CD14-positive monocyte (primary cell): ENCODE results near the gene NLRP10. TPM values are rescaled to one million over a fixed set of nuclear protein-coding genes. Genes with fewer than 3 reads are reported as not detected.

ENCODE experiments used
- DNase-seq, 3 donors: peaks; one replicate each; pipeline ENCODE4 v3.0.0-alpha.2; 2011 to 2022
- H2AFZ ChIP-seq: 2 replicates; pipeline ENCODE4 v1.6.0; 2012; ENCODE audit warnings: mild to moderate bottlenecking, low read depth, low read length, inconsistent platforms; ENCODE audit not compliant: insufficient read depth, poor library complexity, severe bottlenecking
- H3K27ac ChIP-seq, 2 donors: 1 replicate in 1 of 2; 2 replicates in 1 of 2; pipeline ENCODE4 v1.5.1; 2012 to 2013; ENCODE audit warnings: low read length in 2 of 2, control low read depth in 1 of 2, inconsistent platforms in 1 of 2, low read depth in 1 of 2, mild to moderate bottlenecking in 1 of 2
- H3K27me3 ChIP-seq, 2 donors: one replicate each; pipeline versions ENCODE4 v1.6.0 to v1.6.1; 2011 to 2013; ENCODE audit warnings: low read length in 2 of 2; ENCODE audit not compliant: control insufficient read depth in 2 of 2, insufficient read depth in 2 of 2
- H3K36me3 ChIP-seq, 2 donors: replicated peaks in 1 of 2; 1 replicate in 1 of 2; 2 replicates in 1 of 2; pipeline versions ENCODE4 v1.5.1 to v1.6.1; 2012 to 2013; ENCODE audit warnings: low read length in 2 of 2, control low read depth in 1 of 2, inconsistent platforms in 1 of 2, mild to moderate bottlenecking in 1 of 2; ENCODE audit not compliant: insufficient read depth in 2 of 2, control insufficient read depth in 1 of 2
- H3K4me1 ChIP-seq, 2 donors: 1 replicate in 1 of 2; 2 replicates in 1 of 2; pipeline versions ENCODE4 v1.5.1 to v1.6.1; 2012 to 2013; ENCODE audit warnings: low read length in 2 of 2, control low read depth in 1 of 2, inconsistent platforms in 1 of 2, mild to moderate bottlenecking in 1 of 2, moderate library complexity in 1 of 2; ENCODE audit not compliant: insufficient read depth in 2 of 2, control insufficient read depth in 1 of 2
- H3K4me2 ChIP-seq: replicated peaks from 2 replicates; pipeline ENCODE3; 2012; ENCODE audit warnings: low read length, moderate library complexity, mild to moderate bottlenecking; ENCODE audit not compliant: poor library complexity, severe bottlenecking; ENCODE audit errors: extremely low read depth
- H3K4me3 ChIP-seq, 3 experiments: fragments of 200-600 bp in 1 of 3; sonication (generic) in 1 of 3; replicated peaks in 1 of 3; 1 replicate in 2 of 3; 2 replicates in 1 of 3; pipeline ENCODE4 v1.5.1; 2011 to 2013; ENCODE audit warnings: low read length in 3 of 3, mild to moderate bottlenecking in 3 of 3, control low read depth in 2 of 3, low read depth in 2 of 3, inconsistent platforms in 1 of 3, moderate library complexity in 1 of 3
- H3K79me2 ChIP-seq: 2 replicates; pipeline ENCODE4 v1.6.0; 2012; ENCODE audit warnings: mild to moderate bottlenecking, control low read depth, inconsistent platforms, low read length, moderate library complexity; ENCODE audit not compliant: insufficient read depth
- H3K9ac ChIP-seq: 2 replicates; pipeline ENCODE4 v1.6.0; 2017; ENCODE audit warnings: low read length, mild to moderate bottlenecking; ENCODE audit not compliant: insufficient read depth, poor library complexity, severe bottlenecking
- H3K9me3 ChIP-seq, 2 donors: replicated peaks in 1 of 2; 1 replicate in 1 of 2; 2 replicates in 1 of 2; pipeline versions ENCODE4 v1.5.1 to v1.6.1; 2012 to 2013; ENCODE audit warnings: low read length in 2 of 2, control low read depth in 1 of 2; ENCODE audit not compliant: control insufficient read depth in 1 of 2, insufficient read depth in 1 of 2
- H4K20me1 ChIP-seq: 2 replicates; pipeline ENCODE4 v1.6.0; 2012; ENCODE audit warnings: mild to moderate bottlenecking, low read length, control low read depth, moderate library complexity; ENCODE audit not compliant: insufficient read depth
- H3K27ac Mint-ChIP-seq, 7 donors: one replicate each; pipeline ENCODE4 v1.8.0; 2020; ENCODE audit warnings: mild to moderate bottlenecking in 7 of 7, mixed read lengths in 7 of 7, moderate library complexity in 6 of 7, inconsistent platforms in 2 of 7
- H3K27me3 Mint-ChIP-seq, 3 donors: one replicate each; pipeline ENCODE4 v1.8.0; 2021 to 2022; ENCODE audit warnings: low read depth in 3 of 3, mild to moderate bottlenecking in 3 of 3, mixed read lengths in 3 of 3, moderate library complexity in 3 of 3, inconsistent platforms in 1 of 3
- H3K36me3 Mint-ChIP-seq, 2 donors: one replicate each; pipeline ENCODE4 v1.8.0; 2020; ENCODE audit warnings: mixed read lengths in 2 of 2, inconsistent platforms in 1 of 2, mild to moderate bottlenecking in 1 of 2
- H3K4me1 Mint-ChIP-seq: one replicate; pipeline ENCODE4 v1.8.0; 2020; ENCODE audit warnings: mild to moderate bottlenecking, mixed read lengths
- H3K4me3 Mint-ChIP-seq, 2 donors: one replicate each; pipeline ENCODE4 v1.8.0; 2020; ENCODE audit warnings: mild to moderate bottlenecking in 2 of 2, mixed read lengths in 2 of 2, moderate library complexity in 1 of 2
- H3K9me3 Mint-ChIP-seq, 7 donors: one replicate each; pipeline ENCODE4 v1.8.0; 2020 to 2022; ENCODE audit warnings: mixed read lengths in 7 of 7, mild to moderate bottlenecking in 6 of 7, moderate library complexity in 6 of 7, inconsistent platforms in 2 of 7
- CTCF ChIP-seq: fragments of 200-600 bp; IDR thresholded peaks from one replicate; pipeline ENCODE4 v1.8.0; 2022; ENCODE audit warnings: antibody characterized with exemption, mild to moderate bottlenecking
- WGBS: methylation state at CpG from one replicate; pipeline ENCODE4 v1.1.5; 2013; ENCODE audit warnings: missing lambda C conversion rate; ENCODE audit not compliant: insufficient coverage; 5-methylcytosine and 5-hydroxymethylcytosine counted together
- intact Hi-C, 2 donors: fragments of 100-400 bp; cut with micrococcal nuclease; formaldehyde crosslinking; loops; one replicate each; pipeline versions ENCODE4 v1.15.0 to v1.15.1; 2023
- polyA plus RNA-seq, 3 donors: library from polyadenylated mRNA; depleted of rRNA in 1 of 3; unstranded in 2 of 3; stranded (reverse) in 1 of 3; fragments of 300-500 nt in 2 of 3; fragments of >200 nt in 1 of 3; fragmentation: Illumina TruSeq in 2 of 3; gene quantifications; 1 replicate in 2 of 3; 2 replicates in 1 of 3; pipeline ENCODE4 v1.2.3, GENCODE V29; 2012 to 2021
- small RNA-seq: library from RNA; depleted of rRNA; stranded (forward); fragments of <200 nt; gene quantifications from one replicate; pipeline ENCODE3, GENCODE V24; 2012; ENCODE audit warnings: low read depth; ENCODE audit not compliant: insufficient read length

The NLRP10 gene
- polyA plus RNA-seq, 3 donors, result not detected

GRCh38 chr11:7924536-7924935, 40.7 kb downstream of the NLRP10 start:
- Histone ChIP-seq H3K9ac (no peak overlapping the region), H3K27ac (no peak overlapping the region), H3K79me2 (no peaks in the 10 kb centered on the region), H3K4me3 (no peak overlapping the region), H3K9me3 (no peaks in the 10 kb centered on the region), H3K36me3 (no peaks in the 10 kb centered on the region), H3K27me3 (no peaks in the 10 kb centered on the region), H2AFZ (no peak overlapping the region), H4K20me1 (no peaks in the 10 kb centered on the region), H3K4me2 (no peak overlapping the region), H3K4me1 (no peaks in the 10 kb centered on the region)
- H3K4me3 Mint-ChIP-seq, result no peak overlapping the region
- peaks cover 0 to 2% (median 0%) of the 10 kb centered on the region in 3 donors for H3K27me3 Mint-ChIP-seq
- TF ChIP-seq CTCF, result no peak
- no peak overlapping the region for H3K27ac Mint-ChIP-seq
- intact Hi-C loops, result no loop called here
- 83% methylated on average over 2 of the region's 2 CpGs for WGBS
- H3K9me3 Mint-ChIP-seq, result peaks cover 0 to 7% (median 4%) of the 10 kb centered on the region in 7 donors
- no peaks in the 10 kb centered on the region for H3K36me3 Mint-ChIP-seq
- no peaks in the 10 kb centered on the region for H3K4me1 Mint-ChIP-seq
- no peak for DNase-seq

- WGBS, result 100% methylated on average over 1 of the region's 2 CpGs
- H3K4me3 ChIP-seq, result no peak overlapping the region
- no peaks in the 10 kb centered on the region for H3K27me3 ChIP-seq
- H3K36me3 ChIP-seq, result no peaks in the 10 kb centered on the region
- peaks cover 0 to 2% (median 0%) of the 10 kb centered on the region in 3 donors for H3K27me3 Mint-ChIP-seq
- H3K4me2 ChIP-seq, result no peak overlapping the region
- no peak overlapping the region for H3K27ac Mint-ChIP-seq
- no peaks in the 10 kb centered on the region for H3K9me3 ChIP-seq
- no peaks in the 10 kb centered on the region for H3K4me1 ChIP-seq
- H3K27ac ChIP-seq, result no peak overlapping the region
- no peak overlapping the region for H3K4me3 Mint-ChIP-seq
- no peak for TF ChIP-seq CTCF
- intact Hi-C loops, result no loop called here
- no peaks in the 10 kb centered on the region for H3K4me1 Mint-ChIP-seq
- no peak overlapping the region for H3K9ac ChIP-seq
- peaks cover 0 to 3% (median 0%) of the 10 kb centered on the region in 7 donors for H3K9me3 Mint-ChIP-seq
- no peaks in the 10 kb centered on the region for H3K36me3 Mint-ChIP-seq
- H4K20me1 ChIP-seq, result no peaks in the 10 kb centered on the region
- no peaks in the 10 kb centered on the region for H3K79me2 ChIP-seq
- H2AFZ ChIP-seq, result no peak overlapping the region
- no peak for DNase-seq
Observed at GRCh38 chr11:7918141-7918540, 47.1 kb downstream of the NLRP10 start.

Small RNAs within 50 kb of the gene (small RNA-seq; reads per million reads assigned to genes)
- gene COX6CP5, result not detected

Other genes with a start within 250 kb of the NLRP10 start
- gene OR5P2, start 168.5 kb downstream of the NLRP10 start, polyA plus RNA-seq, result not detected
- gene OR5P3, start 134.6 kb downstream of the NLRP10 start, polyA plus RNA-seq, result not detected
- not detected for gene OR10A6, start 34.2 kb downstream of the NLRP10 start, polyA plus RNA-seq
- gene OR10A3, start 23.7 kb downstream of the NLRP10 start, polyA plus RNA-seq, result not detected
- gene EIF3F, start 21.9 kb upstream of the NLRP10 start, polyA plus RNA-seq, result 100 to 1,000 TPM; 179 to 286 (median 243) TPM
- gene TUB, start 115.8 kb upstream of the NLRP10 start, polyA plus RNA-seq, result not detected
- under 1 TPM in 1 of 3 donors, not detected in 2; 0.17 TPM for gene RIC3, start 203.6 kb upstream of the NLRP10 start, polyA plus RNA-seq